PFSK-1 (cell line): ENCODE measurements around the gene VSIG1.

Experiments
- POLR2AphosphoS5 ChIP-seq: IDR thresholded peaks from 2 replicates; pipeline ENCODE4 v1.6.1; 2012; ENCODE audit warnings: low read depth, mild to moderate bottlenecking, control low read depth, low read length, moderate library complexity
- SIN3A ChIP-seq: IDR thresholded peaks from 2 replicates; pipeline ENCODE4 v1.6.1; 2012; ENCODE audit warnings: mild to moderate bottlenecking, low read length, moderate library complexity, borderline replicate concordance; ENCODE audit not compliant: insufficient read depth
- TAF1 ChIP-seq: IDR thresholded peaks from 2 replicates; pipeline ENCODE4 v1.6.1; 2012; ENCODE audit warnings: low read length, control low read depth, borderline replicate concordance; ENCODE audit not compliant: insufficient read depth
- TF ChIP-seq, protein P1 (sequence below), 2 experiments: IDR thresholded peaks; 2 replicates each; pipeline versions ENCODE4 v1.6.1 to v1.8.0; 2011 to 2012; ENCODE audit warnings: low read depth in 2 of 2, low read length in 2 of 2, control low read depth in 1 of 2, inconsistent platforms in 1 of 2, mild to moderate bottlenecking in 1 of 2, moderate library complexity in 1 of 2; ENCODE audit not compliant: insufficient read depth in 1 of 2

DNA sequence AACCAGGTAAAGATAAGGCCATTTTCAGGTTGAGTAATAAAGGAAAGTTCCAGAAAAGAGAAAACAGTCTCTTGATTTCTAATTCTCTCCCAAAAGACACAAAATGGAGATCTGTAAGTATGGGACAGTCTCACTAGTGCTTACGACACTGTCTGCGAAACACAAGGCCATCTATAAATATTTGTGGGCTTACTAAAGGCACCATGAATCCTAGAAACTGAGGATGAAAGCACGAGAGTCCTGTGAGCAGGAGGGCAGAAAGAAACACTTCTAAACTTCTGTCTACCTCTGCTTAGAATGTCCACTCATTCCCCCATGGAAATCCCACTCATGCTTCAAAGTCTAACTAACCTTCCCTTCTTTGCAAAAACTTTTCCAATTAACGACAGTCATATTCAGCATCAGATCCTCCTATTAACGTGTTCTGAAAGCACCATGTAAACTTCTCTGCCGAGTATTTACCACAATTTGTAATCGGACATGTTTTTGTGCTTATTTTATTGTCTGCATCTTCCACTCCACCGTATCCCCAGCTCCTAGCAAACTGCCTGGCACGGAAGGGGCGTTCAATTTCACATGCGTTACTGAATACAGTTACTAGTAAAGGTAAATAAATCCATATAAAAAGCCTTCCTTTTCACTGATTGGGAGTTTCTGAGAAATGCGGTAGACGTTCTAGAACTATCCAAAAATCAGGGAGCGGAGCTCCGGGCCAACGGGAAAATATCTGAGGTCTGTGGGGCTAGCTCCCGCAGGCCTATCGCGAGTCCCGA is 45.8 kb downstream of the VSIG1 start:
- TF ChIP-seq POLR2AphosphoS5 (no peak), SIN3A (no peak), TAF1 (no peak)
- TF ChIP-seq, protein P1, sequence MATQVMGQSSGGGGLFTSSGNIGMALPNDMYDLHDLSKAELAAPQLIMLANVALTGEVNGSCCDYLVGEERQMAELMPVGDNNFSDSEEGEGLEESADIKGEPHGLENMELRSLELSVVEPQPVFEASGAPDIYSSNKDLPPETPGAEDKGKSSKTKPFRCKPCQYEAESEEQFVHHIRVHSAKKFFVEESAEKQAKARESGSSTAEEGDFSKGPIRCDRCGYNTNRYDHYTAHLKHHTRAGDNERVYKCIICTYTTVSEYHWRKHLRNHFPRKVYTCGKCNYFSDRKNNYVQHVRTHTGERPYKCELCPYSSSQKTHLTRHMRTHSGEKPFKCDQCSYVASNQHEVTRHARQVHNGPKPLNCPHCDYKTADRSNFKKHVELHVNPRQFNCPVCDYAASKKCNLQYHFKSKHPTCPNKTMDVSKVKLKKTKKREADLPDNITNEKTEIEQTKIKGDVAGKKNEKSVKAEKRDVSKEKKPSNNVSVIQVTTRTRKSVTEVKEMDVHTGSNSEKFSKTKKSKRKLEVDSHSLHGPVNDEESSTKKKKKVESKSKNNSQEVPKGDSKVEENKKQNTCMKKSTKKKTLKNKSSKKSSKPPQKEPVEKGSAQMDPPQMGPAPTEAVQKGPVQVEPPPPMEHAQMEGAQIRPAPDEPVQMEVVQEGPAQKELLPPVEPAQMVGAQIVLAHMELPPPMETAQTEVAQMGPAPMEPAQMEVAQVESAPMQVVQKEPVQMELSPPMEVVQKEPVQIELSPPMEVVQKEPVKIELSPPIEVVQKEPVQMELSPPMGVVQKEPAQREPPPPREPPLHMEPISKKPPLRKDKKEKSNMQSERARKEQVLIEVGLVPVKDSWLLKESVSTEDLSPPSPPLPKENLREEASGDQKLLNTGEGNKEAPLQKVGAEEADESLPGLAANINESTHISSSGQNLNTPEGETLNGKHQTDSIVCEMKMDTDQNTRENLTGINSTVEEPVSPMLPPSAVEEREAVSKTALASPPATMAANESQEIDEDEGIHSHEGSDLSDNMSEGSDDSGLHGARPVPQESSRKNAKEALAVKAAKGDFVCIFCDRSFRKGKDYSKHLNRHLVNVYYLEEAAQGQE (IDR thresholded peaks at IDR 0.05; ENCODE audit: insufficient read depth in 1 of 2, low read depth in 2 of 2, low read length in 2 of 2): no peak
